ENCODE results near the gene PLA2G15.

DNA sequence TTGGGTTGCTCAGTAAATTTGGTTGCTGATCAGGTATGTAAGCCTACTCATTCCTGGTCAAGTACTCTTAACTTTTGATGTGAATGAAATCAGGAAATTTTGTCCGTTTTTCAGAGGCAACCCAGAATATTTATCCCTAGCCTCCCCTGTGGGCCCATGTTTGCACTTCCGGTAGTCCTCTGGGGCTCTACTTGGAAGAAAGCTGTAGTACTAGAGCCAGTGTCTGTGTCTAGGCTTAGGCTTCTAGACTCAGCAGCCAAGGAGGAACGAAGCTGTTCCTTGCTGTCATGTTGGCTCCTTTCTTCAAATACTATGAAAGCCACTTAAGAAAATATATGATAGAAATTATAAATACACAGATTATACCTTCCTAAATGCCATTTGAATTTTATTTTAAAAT, 30.4 kb upstream of the PLA2G15 start:
- TF ChIP-seq, protein P1, sequence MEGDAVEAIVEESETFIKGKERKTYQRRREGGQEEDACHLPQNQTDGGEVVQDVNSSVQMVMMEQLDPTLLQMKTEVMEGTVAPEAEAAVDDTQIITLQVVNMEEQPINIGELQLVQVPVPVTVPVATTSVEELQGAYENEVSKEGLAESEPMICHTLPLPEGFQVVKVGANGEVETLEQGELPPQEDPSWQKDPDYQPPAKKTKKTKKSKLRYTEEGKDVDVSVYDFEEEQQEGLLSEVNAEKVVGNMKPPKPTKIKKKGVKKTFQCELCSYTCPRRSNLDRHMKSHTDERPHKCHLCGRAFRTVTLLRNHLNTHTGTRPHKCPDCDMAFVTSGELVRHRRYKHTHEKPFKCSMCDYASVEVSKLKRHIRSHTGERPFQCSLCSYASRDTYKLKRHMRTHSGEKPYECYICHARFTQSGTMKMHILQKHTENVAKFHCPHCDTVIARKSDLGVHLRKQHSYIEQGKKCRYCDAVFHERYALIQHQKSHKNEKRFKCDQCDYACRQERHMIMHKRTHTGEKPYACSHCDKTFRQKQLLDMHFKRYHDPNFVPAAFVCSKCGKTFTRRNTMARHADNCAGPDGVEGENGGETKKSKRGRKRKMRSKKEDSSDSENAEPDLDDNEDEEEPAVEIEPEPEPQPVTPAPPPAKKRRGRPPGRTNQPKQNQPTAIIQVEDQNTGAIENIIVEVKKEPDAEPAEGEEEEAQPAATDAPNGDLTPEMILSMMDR (IDR thresholded peaks at IDR 0.05) = no peak
- TF ChIP-seq POLR2A (IDR thresholded peaks at IDR 0.05) = no peak
